HK-2 (cell line): ENCODE data around the gene MEFV.
"Not testable (repeated sequence)": the region's sequence is repeated elsewhere in the genome, so short reads cannot be mapped to it uniquely, and the experiment has no call there.

Experiments used
- DNase-seq: peaks from one replicate; pipeline ENCODE4 v3.0.0-alpha.2; 2018; ENCODE audit not compliant: unreplicated experiment

MEFV gene

DNA sequence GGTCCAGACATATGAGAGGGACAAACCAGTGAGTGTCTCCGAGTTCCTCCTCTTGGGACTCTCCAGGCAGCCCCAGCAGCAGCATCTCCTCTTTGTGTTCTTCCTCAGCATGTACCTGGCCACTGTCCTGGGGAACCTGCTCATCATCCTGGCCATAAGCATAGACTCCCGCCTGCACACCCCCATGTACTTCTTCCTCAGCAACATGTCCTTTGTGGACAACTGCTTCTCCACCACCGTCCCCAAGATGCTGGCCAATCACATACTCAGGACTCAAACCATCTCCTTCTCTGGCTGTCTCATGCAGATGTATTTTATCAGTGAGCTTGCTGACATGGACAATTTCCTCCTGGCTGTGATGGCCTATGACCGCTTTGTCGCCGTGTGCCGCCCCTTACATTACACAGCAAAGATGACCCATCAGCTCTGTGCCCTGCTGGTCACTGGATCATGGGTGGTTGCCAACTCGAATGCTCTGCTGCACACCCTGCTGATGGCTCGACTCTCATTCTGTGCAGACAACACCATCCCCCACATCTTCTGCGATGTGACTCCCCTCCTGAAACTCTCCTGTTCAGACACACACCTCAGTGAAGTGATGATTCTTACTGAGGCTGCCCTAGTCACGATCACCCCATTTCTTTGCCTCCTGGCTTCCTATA, 40.7 kb downstream of the MEFV start:
- no peak for DNase-seq

- no peak for DNase-seq
These were observed 41.4 kb downstream of the MEFV start for GRCh38 chr16:3214904-3215600.

DNA sequence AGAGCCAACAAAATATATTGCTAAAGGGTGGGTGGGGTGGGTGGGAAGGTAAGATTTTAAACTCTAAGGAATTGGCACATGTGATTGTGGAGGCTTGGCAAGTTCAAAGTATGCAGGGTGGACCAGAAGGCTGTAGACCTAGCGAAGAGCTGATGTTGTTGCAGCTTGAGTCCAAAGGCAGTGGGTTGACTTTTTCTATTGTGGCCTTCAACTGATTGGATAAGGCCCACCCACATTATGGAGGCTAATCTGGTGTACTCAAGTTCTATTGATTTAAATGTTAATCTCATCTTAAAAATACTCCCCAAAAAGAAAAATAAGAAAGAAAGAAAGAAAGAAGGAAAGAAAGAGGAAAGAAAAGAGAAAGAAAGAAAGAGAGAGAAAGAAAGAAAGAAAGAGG, 43.9 kb downstream of the MEFV start:
- no peak for DNase-seq

GRCh38 chr16:3212006-3212405, 44.4 kb downstream of the MEFV start:
- DNase-seq = no peak

DNA sequence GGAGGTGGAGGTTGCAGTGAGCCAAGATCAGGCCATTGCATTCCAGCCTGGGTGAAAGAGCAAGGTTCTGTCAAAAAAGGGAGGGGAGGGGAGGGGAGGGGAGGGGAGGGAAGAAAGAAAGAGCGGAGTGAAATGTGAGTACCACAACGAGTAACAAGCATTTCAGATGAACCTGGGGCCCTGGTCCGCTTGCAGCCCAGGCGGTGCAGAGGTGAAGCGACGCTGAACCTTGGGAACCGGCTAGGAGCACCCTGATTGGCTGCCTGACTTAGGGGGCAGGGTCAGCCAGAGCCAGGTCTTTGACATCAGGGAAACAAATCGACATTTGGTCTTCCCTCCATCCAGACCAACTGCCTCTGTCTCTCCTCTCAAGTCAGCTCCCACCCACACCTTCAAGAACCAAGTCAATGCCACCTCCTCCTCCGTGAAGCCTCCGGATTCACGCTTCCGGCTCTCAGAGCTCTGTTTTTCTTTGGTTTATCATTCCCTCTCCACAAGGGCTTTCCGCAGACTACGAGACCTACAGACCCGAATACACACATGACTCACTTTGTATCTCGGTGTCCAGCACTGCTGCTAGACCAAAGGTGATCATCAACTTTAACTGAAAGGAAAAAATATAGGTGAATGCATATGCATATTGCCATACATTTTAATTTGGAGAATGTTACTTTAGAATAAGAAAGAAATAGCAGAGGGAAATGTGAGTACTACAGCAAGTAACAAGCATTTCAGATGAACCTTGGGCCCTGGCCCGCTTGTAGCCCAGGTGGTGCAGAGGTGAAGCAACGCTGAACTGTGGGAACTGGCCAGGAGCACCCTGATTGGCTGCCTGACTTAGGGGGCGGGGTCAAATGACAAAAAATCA, 49.1 kb downstream of the MEFV start:
- no peak for DNase-seq

GRCh38 chr16:3205939-3206338, 50.5 kb downstream of the MEFV start:
- DNase-seq = not testable (repeated sequence)

- no peak for DNase-seq
These were observed 53.4 kb downstream of the MEFV start for GRCh38 chr16:3202903-3203539.

- DNase-seq = no peak
These were observed 57.9 kb downstream of the MEFV start for GRCh38 chr16:3198334-3199072.

- DNase-seq = not testable (repeated sequence)
These were observed 58.6 kb downstream of the MEFV start for GRCh38 chr16:3197694-3198333.

GRCh38 chr16:3195975-3196374, 60.5 kb downstream of the MEFV start:
- no peak for DNase-seq

DNA sequence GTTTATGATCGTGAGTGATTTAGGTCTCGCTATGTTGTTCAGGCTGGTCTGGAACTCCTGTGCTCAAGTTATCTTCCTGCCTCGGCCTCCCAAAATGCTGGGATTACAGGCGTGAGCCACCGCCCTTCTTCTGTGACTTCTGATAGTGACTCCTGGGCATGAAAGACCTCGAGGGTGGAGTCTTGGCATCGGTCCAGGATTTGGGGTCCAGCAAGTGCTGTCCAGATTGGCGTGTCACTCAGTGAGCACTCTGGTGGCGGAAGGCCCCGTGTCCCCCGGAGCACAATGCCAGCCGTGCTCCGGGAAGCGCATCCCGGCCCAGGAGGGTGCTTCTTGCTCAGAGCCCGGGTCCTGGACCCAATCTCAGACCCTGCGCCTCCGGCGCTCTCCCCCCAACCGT, 61.6 kb downstream of the MEFV start:
- DNase-seq = no peak

DNA sequence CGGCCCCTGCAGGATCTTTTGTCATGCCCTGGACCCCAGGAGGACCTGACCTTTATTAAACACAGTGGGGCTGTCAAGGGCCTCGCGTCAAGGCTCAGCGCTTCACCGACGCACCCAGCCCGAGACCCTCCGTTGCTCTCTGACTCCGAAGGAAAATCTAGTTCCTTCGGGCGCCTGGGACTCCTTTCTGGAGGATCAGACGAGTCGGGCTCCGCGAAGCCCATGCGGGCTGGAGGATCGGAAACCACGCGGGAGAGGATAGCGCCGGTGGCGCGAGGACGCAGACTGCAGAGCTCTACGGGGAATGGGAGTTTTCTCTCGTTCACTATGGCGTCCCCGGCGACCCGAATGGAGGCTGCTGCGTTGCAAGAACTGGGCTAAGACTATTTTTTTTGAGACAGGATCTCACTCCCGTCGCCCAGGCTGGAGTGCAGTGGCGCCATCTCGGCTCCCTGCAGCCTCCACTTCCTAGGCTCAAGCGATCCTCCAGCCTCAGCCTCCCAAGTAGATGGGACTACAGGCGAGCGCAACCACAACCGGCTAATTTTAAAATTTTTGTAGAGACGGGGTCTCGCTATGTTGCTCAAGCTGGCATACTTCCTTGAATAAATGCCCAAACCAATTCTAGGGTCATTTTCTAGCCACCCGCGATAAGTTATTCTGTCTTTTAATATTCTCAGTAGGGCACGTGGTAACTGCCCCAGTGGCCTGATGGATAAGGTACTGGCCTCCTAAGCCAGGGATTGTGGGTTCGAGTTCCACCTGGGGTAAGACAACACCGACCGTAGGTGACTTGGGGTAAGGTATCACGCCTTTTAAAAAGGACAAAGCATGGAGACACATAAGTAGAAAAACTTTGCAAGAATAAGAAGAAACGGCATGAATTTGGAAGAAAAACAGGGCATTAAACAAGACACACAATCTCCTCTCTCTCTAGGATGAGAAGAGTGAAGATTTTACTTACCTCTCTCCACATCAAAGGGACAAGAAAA, 62.9 kb downstream of the MEFV start:
- no peak for DNase-seq

GRCh38 chr16:3192476-3193019, 63.9 kb downstream of the MEFV start:
- no peak for DNase-seq
